Stimulated activated CD4-positive, alpha-beta T cell treated with anti-CD3 and anti-CD28 coated beads, Interleukin-15, amount 100 ng/mL, for 48 hours (primary cell): ENCODE results near the gene SPTLC2.

Source experiments
- DNase-seq, 2 donors: peaks; one replicate each; pipeline ENCODE4 v3.0.0-alpha.2; 2020; ENCODE audit warnings: low read depth in 2 of 2

SPTLC2 gene

DNA sequence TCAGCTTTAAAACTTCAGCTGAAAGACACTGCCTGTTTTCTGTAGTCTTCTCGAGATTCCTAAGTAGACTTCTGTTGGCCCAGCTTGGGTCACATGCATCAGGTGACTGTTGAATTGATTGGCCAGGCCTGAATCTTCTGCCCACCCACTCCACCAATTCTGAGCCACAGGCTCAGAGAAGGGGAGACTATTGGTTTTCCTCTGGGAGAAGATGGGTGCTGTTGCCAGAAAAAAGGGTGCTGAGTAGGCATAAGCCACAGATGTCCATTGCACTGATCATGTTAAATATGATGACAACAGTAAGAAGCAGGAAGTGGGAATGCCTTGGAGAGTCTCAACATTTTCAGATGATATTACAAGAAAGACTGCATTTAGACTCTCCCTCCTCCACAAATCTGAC is 6.8 kb upstream of the SPTLC2 start:
- no peak for DNase-seq

DNA sequence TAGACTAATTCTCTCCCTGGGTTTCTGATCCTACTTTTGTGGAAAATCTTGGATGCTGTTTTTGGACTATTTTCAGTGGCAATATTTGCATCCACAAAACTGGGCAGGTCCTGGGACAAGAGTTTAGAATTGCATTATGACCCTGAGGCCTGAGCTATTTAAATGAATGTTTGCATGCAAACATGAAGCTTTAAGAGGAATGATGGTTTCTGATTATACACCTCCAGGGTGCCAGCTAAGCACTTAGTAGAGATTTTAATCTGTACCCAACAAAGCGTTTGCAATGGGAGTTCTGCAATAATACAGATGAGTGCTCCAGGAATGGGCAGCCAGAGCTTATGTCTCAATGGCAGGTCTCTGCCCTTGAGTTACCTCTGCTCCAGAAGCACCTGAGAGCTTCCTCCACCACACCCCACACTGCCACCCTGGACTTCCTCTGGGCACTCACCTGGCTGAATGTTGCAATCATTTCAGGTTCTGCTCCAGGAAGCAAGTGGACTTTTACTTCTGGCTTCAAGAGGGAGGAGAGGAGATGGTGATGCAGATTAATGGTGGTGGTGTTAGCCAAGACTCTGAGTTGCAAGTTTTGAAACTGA is 6.0 kb upstream of the SPTLC2 start:
- no peak for DNase-seq

DNA sequence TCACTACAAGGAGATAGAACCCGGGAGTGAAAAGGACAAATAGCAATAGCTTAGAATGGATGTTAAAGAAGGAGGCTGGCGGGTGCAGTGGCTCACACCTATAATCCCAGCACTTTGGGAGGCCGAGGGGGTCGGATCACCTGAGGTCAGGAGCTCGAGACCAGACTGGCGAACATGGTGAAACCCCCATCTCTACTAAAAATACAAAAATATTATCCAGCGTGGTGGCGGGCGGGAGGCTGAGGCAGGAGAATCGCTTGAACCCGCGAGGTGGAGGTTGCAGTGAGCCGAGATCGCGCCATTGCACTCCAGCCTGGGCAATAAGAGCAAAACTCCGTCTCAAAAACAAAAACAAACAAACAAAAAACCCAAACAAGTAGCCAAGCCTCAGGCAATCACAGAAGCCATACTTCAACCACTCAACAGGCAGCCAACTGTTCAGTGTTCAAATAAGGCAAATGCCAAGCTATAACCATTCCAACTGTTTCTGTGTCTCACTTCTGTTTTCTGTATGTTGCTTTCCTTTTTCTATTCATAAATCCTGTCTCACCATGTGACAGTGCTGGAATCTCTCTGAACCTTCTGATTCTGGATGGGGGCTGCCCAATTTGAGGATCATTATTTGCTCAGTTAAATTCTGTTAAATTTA is 3.9 kb upstream of the SPTLC2 start:
- no peak for DNase-seq

DNA sequence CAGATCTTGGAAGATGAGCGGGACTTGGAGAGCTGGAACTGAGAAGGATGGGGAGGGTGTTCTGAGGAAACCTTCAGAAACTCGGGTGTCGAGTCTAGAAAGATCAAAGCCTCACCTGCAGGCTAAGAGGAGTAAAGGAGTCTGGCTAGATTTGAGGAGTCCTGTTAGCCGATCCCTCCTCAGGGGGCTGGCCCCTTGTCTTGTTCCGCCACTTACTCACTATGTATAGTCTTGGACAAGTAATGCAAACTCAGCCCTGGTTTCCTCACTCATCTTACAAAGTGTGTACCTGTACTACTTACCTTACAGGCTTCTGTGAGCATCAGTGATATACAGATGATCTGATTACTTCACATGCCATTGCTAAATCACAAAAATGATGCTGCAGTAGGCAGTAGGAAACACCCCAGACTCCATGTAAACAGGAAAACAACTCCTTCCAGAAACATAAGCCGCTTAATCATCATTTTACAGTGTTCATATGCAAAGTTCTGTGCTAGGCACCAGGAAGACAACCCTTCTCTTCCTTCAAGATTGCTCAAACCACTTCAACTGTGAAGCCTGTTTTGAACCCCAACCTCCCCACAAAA is 2.0 kb upstream of the SPTLC2 start:
- DNase-seq: no peak

DNA sequence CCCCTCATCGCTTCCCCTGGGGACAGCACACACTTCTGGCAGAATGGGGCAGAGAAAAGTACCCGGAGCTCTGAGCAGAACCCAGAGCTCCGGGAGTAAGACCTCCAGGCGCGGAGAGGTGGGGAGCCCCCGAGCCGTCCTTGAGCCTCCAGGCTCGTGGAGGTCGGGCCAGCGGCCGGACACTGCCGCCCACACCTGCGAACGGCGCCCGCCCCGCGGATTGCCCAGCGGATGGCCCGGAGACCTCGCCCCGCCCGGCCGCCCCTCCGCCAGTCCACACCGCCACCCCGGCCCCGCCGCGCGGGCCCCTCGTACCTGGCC is 344 bp downstream of the SPTLC2 start:
- no peak for DNase-seq

DNA sequence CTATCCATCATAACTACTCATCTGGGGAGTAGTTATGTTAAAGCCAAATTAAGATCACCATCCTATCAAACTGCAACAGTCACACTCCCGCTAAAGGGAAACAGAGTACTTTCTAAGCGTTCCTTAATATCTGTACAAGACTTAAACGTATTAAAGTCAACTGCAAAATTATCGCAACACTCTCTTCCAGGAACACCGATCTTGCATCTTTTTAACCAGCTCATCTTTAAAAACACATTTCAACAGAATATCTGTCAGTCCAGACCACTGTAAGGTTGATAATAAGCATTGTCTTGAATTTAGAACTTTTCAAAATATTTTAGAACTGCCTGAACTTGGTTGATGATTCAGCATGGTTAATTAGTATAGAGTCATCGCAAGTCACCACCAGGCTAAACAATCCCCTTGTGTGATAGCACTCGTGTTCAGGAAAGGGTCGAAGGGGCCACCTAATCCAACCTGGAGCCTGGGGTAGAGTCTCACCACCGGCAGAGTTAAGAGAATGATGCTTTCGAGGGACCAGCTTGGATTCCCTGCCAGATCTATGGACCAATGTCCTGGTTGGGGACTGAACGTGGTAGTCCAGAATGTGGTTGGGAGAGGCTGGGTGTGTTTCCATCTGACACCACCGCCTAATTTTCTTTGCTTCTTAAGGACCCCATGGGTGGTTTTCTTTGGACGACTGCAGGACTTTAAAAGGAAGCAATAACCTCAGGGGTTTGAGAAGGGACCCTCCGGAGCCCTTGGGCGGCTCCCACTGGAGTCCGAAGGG is 890 bp downstream of the SPTLC2 start:
- no peak for DNase-seq

DNA sequence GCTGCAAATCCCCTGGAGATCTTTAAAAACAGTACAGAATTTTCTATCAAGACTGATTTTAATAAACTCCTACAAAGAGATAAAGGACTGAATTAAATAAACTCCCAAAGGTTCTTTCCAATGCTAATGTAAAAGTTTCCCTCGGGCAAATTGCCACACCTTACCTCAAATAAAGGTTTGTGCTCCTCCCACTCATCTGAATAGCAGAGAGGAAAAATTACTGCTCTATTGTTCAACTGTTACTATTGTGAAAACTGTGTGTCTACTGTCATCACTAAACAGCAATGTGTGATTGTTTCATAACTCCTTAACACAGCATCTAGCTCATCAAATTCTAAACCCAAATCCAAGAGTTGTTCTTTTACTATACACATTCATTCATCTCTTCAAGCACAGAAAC is 3.2 kb downstream of the SPTLC2 start:
- no peak for DNase-seq

DNA sequence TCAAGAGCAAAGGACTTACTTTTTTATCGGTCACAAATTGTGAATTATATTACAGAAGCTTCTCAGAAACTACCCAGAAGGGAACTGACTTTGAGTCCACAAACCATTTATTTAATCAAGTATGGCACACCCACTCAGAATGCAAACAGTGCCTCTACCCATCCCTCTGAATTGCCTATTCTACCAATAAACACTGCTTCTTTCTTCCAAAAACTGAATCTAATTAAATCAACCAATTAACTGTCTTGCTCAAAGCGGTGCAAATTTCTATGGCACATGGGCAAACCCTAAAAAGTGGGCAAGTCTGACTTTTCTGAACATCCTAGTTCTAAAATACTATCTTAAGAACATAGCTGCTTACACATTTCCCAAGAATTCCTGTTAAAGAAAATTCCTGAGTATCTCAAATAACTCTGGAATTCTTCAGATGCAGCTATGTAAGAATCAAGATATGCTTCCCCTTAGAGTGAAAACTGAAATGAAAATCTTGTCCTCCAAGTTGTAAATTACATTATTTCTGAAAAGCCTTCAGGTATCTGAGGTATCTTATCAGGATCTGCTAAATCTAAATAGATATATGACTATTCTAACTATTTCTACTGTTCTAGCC is 4.3 kb downstream of the SPTLC2 start:
- no peak for DNase-seq

DNA sequence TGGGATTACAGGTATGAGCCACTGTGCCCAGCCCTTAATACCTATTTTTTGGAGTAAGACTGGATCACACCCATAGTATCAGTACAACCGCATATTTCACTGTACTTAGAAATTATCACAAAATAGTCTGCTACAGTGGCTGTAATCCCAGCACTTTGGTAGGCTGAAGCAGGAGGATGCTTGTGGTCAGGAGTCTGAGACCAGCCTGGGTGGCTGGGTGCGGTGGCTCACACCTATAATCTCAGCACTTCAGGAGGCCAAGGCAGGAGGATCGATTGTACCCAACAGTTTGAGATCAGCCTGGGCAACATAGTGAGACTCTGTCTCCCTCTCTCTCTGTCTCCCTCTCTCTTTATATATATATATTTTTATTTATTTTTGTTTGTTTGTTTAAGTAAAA is 5.9 kb downstream of the SPTLC2 start:
- no peak for DNase-seq

DNA sequence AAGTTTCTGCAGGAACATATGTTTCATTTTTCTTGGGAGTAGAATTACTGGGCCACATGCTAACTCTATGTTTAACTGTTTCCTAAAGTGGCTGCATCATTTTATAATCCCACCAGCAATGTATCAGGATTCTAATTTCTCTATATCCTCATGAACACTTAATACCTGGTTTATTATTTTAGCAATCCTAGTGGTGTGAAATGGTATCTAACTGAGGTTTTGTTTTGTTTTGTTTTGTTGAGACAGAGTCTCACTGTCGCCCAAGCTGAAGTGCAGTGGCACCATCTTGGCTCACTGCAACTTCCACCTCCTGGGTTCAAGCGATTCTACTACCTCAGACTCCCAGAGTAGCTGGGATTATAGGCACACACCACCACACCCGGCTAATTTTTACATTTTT is 6.5 kb downstream of the SPTLC2 start:
- DNase-seq: no peak

DNA sequence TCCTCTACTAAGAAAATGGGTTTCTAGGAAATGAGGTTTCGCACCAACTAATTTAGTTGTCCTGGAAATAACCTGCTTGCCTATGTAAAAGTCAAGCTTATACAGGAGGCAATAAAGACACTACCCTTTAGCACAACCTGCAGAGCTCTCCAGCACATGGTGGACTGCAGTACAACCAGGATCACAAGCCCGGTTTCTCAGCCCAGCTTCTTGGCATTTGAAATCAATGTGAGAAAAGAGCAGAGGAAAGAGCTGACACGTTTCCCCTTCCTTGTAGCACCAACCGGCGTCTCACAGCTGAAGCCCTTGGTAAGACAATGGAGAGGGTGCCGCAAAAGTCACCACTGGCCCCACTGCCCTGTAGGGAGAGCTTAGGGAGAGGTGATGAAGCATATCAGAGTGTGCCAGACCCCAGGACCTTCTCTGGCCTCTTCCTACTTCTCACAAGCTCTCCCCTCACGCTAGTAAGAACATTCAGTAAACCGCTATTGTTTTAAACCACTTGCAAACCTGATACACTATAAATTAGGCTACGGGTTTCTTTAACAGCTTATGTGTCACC is 8.6 kb downstream of the SPTLC2 start:
- no peak for DNase-seq

DNA sequence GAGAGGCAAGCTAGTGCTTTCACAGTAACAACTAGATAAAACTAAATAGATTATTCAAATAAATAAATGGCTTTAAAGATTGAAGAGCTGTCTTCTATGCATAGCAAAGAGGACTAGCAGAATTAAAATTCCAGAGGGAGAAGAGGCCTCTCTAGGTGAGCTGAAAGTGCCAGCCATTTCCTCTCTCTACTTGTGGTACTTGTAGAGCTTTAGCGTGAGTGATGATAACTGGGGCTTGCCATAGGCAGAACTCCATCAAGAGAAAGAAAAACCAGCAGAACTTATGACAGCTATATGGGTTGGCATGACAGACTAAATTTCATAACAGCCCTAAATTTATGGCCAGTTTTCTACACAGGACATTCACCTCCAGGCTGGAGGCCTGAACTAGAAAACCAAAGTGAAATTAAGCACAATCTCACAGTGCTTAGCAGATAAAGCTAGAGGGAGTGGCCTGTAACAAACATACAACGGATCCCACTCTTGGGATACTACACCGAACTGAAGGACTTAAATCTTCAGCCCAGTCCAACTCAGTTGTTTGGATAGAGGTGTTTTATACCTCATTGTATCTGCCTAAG is 11.0 kb downstream of the SPTLC2 start:
- DNase-seq: no peak

DNA sequence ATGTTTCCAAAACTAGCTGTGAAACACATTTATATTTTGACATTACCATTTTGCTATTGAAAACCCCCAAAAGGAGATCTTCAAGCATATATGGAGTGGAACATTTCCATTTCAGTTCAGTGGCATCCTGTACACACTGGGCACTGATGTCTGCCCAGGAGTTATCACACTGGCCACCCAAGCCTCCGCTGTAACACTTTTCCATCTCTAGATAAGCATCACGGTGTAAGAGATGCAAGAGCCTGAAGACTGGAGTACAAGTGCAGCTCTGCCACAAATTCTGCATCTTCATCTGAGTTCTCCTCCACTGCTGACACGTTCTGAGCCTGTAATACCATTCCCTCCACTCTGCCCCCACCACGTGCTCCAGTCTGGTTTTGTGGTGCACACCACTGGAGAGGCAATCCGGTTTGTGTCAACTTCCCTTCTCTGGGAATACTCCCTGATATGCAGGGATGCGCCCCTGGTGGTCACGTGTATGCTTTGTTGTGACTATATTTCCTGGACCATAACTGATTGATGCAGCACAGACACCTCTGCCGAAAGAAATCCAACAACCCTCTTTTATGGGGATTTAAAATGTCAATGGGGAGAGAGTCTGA is 12.7 kb downstream of the SPTLC2 start:
- DNase-seq: no peak

DNA sequence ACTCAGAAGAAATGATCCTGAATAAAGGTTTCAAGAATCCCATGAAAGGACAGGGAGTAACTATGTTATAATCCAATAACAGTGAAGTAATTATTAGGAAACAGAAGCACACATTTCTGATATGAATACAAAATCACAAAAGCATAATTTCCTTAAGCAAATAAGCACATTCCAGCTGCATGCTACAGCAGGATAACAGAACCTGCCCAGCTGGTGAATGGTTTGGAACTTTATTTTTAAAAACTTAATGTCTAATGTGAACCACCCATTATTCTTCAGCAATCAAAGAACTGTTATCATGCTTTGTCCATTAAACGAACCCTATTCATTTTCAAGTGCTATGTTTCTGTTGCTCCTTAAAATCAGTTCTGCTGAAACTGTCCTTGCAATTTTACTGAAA is 13.4 kb downstream of the SPTLC2 start:
- DNase-seq: no peak

DNA sequence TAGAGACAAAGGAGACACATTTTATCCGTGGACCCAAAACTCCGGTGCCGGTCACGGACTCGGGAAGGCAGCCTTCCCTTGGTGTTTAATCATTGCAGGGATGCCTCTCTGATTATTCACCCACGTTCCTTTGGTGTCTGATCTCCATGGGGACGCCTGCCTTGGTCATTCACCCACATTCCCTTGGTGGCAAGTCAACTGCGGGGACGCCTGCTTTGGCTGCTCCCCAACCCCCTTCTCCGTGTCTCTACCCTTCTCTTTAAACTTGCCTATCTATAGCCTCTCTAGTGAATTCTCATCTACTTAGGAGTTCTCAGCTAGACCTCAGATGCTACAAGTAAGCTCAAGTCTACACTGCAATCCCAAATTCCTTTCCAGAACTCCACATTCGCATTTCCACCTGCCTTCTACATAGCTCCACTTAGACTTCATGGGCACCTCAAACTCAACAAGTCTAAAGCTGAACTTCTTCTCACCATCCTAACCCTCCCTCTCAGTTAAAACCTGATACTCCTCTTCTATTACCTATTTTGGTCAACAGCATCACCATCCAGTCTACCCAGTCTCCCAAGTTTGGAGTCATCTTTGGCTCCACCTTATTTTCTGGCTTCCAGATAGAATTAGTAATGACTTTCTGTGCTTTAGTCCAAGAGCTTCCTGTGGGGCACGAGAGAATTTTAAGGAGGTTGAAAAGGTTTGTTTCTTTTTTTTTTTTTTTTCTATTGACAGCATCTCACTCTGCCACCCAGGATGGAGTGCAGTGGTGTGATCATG is 14.4 kb downstream of the SPTLC2 start:
- DNase-seq: no peak

DNA sequence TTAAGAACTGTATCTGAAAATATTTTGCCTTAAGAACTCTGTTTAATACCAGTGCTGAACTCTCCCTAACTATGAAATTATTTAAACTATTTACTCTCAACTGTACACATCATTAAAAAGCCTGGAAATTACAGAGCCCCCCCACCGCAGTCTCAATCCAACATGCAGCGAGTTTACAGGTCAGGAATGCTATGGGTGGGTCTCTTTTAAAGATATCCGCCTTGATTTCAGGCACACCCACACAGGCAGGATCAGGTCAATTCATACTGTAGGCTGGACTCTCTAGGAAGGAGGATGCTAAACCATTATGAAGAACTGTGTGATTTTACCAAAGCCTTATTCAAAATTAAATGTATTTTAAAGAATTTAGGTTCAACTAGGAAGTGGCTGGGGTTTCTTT is 16.5 kb downstream of the SPTLC2 start:
- DNase-seq: no peak

DNA sequence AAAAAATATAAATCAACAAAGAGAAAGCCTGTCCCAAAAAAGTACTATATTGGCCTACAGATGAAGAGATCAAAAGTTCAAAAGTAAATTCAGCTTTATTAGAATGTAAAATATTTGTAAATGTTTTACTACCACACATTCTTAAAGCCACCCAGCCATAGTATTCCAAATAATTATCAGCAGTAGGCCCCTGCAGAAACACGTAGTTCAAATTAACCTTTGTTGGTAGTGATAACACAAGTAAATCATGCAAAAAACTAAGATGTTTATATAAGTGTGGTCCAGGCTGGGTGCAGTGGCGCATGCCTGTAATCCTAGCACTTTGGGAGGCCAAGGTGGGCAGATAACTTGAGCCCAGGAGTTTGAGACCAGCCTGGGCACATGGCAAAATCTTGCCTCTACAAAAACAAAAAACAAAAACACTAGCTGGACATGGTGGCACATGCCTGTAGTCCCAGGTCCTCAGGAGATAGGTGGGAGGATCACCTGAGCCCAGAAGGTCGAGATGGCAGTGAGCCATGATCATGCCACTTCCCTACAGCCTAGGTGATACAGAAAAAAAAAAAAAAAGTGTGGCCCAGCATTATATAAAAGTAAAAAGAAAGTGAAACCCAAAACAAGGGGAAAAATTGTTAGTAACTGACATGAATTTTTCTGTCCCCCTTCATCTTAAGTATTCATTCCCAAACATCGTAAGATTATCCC is 17.9 kb downstream of the SPTLC2 start:
- no peak for DNase-seq

DNA sequence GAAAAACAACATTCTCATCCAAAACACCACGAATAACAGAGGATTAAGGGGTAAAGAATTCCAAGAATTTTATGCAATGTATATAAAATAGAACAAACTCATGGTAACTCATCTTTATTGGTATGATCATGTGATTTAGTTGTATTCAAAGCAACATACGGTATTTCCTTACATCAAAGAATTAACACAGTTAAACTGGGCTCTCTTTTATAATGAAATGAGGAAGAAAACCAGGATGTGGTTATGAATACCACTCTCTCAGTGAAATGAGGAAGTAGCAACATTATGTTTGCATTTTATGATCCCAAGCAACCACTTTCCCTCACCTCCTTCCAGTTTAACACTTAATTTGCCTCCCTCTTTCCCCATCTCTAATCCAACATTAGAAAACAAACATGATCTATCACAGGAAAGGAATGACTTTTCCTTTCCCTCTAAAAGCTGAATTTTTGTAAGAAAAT is 22.9 kb downstream of the SPTLC2 start:
- no peak for DNase-seq

DNA sequence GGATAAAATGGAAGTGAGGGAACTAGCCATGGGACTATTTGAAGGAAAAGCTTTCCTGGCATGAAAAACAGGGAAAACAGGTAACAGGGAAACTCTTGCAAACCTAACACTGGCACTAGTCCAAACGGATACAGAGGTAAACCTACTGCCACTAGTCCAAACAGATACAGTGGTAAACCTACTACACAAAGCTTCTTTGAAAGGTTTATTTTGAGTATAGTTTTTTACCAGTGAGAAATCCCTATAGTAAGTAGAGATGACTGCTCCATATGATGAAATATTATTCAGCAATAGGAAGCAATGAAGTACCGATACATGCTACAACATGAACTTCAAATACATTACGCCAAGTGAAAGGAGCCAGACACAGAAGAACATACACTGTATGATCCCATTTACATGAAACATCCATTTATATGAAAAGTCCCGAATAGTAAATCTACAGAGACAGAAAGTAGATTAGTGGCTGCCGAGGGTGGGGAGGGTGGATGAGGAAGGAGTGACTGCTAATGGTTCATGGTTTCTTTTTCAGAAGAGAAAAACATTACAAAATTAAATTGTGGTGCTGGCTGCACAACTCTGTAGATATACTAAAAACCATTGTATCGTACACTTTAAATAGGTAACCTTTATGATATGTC is 25.5 kb downstream of the SPTLC2 start:
- no peak for DNase-seq

DNA sequence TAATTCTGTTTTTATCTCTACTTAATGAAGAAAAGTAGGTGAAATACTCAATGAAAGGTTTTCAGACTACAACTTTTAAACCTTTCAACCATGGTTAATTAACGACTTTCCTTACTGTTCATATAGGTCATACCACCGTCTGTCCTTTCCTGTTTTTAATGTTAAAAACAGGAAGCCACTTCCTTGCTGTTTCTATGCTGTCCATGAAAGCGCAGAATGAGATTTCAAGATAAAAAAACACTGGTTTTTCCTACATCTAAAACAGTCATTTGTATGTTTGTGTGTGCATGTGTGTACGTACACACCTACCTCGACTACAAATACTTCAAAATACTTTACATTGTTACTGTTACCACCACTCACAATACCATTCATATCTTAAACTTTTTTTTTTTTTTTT is 27.3 kb downstream of the SPTLC2 start:
- no peak for DNase-seq
